Fibroblast of skin of right biceps (primary cell): ENCODE data around the gene NRM.
"Not testable (repeated sequence)": the region's sequence is repeated elsewhere in the genome, so short reads cannot be mapped to it uniquely, and the experiment has no call there.

Experiments used
- DNase-seq: peaks from one replicate; pipeline ENCODE4 v3.0.0-alpha.2; 2013

The NRM gene

DNA sequence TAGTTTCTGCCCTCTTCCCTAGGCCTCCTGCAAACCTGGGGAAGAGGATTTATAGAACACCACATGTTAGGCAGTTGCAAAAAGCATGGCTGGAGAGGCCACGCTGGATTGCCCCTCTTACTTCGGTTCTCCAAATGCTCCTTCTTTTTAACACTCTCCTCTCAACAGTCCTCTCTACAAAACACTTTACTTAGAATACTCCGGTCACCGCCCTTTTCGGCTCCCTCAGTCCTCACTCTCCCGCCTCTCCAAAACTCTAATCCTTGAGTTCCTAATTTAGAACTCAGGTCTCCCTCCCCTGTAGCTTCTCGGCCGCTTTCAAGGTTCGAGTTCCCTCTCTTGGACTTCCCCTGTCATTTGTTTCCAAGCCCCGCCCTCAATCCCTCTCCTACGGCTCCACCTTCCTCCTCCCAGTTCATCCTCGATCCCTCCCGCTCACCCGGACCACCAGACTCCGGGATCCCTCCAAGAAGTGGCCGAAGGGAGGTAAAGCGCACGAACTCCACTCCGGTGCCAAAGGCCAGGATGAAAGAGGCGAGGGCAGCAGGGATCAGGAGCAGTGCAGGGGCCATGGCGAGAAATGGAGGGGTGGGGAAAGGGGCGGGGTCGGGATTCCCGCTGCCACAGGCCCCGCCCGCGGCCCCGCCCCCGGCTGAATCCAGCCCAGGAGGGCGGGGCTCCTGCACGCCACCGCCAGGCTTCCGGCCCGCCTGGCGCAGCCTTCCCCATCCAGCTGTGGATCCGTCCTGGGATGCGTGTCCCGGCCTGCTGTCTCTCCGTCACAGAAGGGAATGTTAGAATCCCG lies at the start of gene NRM:
NRM (minus strand) TSS at position 582 of the 805 bp plus-strand sequence; CDS start at position 572, 10 bp downstream.
- peak; percentile 84 for DNase-seq

GRCh38 chr6:30740540-30740870 lies 49.7 kb upstream of the NRM start:
- no peak for DNase-seq

GRCh38 chr6:30738532-30738931 lies 47.7 kb upstream of the NRM start:
- DNase-seq = no peak

DNA sequence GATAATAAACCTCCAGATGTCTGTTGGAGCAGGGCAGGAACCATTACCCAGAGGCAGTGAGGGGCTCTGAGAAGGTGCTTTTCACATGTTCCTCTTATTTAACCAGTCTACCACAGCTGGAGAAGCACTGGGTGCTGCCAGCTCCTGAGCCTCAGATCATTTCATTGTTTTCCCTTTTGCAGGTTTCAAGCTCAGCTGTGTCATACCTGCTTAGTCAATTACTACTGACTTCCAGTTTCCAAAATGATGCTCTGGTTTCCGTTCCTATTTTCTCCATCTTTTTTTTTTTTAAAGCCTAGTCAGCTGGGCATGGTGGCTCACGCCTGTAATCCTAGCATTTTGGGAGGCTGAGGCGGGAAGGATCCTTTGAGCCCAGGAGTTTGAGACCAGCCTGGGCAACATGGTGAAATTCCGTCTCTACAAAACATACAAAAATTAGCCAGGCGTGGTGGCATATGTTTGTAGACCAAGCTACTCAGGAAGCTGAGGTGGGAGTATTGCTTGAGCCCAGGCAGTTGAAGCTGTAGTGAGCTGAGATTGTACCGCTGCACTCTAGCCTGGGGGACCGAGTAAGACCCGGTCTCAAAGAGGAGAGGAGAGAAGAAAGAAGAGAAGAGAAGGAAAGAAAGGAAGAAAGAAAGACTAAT lies 45.0 kb upstream of the NRM start:
- no peak for DNase-seq

DNA sequence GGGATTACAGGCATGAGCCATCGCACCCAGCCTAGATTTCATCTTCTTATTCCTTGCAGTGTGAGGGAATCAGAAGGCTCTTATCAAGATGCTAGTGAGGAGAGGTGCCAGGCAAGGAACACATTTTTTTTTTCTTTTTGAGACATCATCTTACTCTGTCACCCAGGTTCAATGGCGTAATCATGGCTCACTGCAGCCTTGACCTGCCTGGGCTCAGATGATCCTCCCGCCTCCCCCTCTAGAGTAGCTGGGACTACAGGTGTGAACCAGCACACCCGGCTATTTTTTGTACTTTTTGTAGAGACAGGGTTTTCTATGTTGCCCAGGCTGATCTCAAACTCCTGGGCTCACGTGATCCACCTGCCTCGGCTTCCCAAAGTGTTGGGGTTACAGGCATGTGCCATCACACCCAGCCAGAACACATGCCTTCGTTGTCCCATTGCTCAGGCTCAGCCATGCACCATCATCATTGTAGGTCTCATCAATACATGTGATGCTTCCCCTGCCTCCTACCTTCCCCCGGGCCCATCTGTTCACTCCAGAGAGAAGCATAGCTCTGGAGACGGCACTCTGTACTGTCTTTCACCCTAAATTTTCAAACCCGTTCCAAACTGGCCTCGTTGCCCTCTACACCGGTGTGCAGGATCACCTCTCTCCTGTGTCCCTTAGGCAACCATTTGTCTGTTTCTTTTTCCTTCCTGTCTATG lies 41.6 kb upstream of the NRM start:
- no peak for DNase-seq

DNA sequence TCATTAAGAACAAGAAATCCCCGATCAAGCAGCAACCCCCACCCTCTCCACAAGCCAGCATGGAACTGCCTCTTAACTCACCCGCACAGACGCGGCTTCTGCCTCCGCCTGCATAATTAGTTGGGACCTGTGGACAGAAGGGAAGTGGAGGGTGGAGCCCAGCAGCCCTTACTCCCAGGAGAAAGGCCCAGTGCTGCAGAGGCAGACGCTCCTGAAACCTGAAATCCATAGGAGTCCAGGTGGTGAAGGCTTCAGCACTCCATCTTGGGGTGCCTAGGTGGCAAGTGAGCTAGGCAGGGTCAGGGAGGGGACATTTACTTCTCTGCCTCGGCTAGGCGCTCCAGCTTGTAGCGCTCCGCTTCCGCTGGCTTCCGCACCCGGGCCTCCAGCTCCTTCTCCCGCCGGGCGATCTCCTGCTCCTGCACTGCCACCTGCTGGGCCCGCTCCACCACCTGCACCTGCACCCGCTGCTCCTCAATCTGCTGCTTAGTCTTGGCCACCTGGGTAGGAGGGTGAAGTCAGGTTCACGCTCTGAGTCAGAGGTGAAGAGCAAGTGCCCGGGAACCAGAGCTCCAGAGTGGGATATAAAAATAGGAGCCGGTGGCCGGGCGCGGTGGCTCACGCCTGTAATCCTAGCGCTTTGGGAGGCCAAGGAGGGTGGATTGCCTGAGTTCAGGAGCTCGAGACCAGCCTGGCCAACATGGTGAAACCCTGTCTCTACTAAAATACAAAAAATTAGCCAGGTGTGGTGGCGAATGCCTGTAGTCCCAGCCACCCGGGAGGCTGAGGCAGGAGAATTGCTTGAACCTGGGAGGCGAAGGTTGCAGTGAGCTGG lies 40.0 kb upstream of the NRM start:
- peak; percentile 63 for DNase-seq

DNA sequence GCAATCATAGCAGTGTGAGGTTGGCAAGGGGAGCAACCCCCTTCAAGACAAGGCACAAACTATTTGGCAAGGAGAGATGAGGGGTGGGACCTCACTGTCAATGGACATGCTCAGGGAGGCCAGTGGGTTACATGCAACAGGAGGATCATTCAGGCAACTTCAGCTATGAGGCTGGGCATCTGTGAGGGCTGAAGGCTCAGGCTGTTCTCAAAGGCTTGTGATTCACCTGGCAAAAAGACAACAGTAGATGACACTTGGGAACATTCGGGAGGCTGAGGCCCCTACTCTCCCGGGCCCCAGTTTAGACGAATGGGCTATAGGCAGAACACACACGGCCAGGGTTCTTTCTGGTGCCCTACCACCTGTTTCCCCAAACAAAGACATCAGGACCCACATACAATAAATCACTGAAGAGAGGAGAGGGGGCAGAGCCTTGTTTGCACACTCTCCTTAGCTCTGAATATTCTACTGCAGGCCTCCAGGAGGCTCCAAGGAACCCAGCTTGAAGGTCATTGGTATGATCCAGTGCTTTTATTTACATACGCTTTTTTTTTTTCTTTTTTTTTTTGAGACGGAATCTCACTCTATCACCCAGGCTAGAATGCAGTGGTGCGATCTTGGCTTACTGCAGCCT lies 37.3 kb upstream of the NRM start:
- DNase-seq = no peak

DNA sequence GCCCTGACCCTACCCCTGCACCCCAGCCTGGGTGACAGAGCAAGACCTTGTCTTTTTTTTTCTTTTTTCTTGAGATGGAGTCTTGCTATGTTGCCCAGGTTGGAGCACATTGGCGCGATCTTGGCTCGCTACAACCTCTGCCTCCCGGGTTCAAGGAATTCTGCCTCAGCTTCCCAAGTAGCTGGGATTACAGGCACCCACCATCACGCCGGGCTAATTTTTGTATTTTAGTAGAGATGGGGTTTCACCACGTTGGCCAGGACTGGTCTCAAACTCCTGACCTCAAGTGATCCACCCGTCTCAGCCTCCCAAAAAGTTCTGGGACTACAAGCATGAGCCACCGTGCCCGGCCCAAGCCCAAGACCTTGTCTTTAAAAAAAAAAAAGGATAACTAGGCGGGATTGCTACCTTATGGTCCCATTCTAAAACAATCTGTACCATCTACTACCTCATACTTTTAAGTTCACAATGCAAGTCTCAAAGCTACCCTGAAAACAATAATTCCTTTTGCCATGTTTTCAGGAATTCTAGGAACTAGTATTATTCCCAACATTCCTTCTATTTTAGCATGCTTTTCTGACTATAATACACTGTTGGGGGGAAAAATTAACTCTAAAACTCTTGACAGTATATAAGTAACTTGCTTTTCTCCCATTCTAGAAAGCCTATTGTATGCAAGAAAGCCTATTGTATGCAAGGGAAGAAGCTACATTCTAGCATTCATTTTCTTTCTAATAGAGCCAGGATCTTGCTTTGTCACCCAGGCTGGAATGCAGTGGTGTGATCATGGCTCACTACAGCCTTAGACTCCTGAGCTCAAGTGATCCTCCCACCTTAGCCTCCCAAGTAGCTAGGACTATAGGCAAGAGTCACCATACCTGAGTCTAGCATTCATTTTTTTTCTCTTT lies 36.0 kb upstream of the NRM start:
- no peak for DNase-seq

DNA sequence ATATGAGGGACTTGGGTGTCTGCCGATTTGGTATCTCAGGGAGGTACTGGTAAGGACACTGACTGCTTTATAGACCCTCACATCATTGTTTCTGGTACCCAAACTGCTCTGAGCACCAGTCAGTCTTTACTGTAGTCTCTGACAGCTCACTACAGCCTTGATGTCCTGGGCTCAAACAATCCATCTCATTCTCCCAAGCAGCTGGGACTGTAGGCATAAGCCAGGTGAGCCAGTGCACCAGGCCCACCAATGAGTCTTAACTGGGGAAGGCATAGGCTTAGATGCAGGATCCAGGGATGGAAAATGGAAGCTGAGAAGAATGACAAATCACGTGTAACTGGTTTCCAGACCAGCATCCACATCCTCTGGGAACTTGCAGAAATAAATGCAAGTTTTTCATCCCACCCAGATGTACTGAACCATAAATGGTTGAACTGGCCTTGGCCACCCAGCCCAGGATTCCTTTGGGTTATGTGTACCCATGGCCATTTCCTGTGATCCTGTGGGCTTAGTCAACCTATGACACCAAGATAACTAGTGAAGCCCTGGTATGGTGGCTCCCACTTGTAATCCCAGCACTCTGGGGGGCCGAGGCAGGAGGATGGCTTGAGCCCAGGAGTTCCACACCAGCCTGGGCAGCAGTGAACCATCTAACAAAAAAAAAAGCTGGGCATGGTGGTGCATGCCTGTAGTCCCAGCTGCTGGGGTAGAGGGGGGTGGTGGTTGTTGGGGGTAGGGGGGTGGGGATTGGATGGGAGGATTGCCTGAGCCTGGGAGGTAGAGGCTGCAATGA lies 35.1 kb upstream of the NRM start:
- peak; percentile 79 for DNase-seq

DNA sequence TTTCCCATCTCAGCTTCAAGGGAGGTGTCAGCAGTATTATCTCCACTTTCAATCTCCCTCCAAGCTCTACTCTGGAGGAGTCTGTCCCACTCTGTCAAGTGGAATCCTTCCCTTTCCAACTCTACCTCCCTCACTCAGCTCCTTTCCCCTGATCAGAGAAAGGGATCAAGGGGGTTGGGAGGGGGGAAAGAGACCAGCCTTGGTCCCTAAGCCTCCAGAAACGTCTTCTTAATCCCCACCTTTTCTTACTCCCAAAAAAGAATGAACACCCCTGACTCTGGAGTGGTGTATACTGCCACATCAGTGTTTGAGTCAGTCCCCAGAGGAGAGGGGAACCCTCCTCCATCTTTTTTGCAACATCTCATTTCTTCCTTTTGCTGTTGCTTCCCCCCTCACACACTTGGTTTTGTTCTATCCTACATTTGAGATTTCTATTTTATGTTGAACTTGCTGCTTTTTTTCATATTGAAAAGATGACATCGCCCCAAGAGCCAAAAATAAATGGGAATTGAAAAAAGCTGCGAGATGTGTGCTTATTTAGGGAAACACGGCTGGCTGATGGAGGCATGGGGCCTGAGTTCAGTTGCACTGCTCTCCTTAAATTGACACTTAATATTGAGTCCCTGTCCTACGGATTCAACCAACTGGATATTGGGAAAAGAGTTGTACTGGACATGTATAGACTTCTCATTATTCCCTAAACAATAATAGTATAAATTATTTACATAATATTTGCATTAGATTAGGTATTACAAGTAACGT lies 34.3 kb upstream of the NRM start:
- no peak for DNase-seq

GRCh38 chr6:30723843-30724741 lies 33.3 kb upstream of the NRM start:
- not testable (repeated sequence) for DNase-seq

- DNase-seq = not testable (repeated sequence)
Measured at GRCh38 chr6:30723159-30723842, 32.5 kb upstream of the NRM start.

DNA sequence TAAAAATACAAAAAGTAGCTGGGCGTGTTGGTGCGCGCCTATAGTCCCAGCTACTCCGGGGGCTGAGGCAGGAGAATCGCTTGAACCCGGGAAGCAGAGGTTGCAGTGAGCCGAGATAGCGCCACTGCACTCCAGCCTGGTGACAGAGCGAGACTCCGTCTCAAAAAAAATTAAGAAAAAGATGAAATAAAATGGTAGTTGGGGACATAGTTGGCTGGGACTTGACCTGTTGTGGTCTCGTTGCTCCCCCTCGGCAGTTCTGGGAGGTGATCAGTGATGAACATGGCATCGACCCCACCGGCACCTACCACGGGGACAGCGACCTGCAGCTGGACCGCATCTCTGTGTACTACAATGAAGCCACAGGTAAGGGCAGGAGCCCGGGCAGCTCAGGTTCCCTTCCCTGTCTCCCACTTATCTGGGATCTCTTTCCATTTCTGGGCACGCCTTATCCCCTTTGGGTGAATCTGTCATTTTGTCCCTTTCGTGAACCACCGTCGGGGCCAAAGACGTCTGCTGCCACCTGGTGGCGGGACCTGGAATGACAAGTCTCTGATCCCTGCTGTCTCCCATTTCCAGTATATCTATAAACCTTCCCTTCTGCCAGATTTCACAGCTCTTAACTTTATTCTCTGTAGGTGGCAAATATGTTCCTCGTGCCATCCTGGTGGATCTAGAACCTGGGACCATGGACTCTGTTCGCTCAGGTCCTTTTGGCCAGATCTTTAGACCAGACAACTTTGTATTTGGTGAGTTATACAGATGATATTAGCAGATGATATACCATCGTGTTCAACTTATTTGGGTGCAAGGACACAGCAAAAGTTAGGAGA lies 31.7 kb upstream of the NRM start:
- peak; percentile 77 for DNase-seq

GRCh38 chr6:30722025-30722279 lies 31.2 kb upstream of the NRM start:
- not testable (repeated sequence) for DNase-seq

DNA sequence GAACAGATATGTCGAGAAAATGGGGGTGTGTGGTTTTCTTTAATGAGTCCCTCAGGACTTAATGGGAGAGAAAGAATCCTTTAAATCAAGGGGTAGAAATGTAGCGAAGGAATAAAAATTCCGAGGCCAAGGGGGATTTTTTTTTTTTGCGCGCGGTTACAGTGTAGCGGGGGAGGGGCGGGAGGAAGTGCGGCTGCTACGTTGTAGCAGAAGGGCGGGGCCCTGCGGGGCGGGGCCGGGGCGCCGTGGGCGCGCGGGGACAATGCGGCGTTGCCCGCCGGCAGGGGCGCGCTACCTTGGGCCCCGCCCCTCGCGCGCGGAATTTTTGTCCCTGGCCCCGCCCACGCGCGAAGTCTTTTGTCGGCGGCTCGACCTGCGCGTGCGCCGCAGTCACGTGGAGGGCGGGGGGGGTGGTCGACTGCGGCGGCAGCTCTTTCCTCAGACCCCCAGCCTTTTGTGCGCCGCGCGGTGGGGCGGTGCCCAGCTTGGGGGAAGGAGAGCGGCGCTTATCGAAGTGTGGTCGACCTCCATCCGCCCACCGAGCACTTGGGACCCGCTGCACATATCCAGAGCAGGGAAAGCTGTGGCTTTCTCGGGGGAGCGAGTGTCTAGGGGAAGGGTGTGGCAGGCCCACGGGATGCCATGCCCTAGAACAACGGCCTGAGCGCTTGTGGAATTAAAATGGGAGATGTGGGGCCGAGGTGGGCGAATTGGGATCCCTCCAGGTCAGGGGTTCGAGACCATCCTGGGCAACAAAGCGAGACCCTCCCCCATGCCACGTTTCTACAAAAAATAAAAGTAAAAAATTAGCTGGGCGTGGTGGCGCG lies 30.6 kb upstream of the NRM start:
- DNase-seq = peak; percentile 93

- DNase-seq = peak; percentile 69
Measured at GRCh38 chr6:30720738-30721197, 30.0 kb upstream of the NRM start.
